ENCODE measurements around the gene VSNL1. TPM values are rescaled to one million over a fixed set of nuclear protein-coding genes. Genes with fewer than 3 reads are reported as not detected.

VSNL1 gene
- total and polyA plus RNA-seq, 10 of the 15 experiments (the other 5 are each of a cell fraction or from before 2014, with no cell fraction given), result 0.04 to 0.30 (median 0.12) TPM; not detected in 4

- Histone ChIP-seq H3K9me3 (replicated peaks; ENCODE audit: control insufficient read depth, insufficient read depth, low read length) (no peaks in the 10 kb centered on the region), H4K20me1 (ENCODE audit: control insufficient read depth, insufficient read depth) (no peaks in the 10 kb centered on the region), H3K9ac (ENCODE audit: control insufficient read depth, insufficient read depth, low read length) (no peak overlapping the region), H3K4me3 (no peak overlapping the region), H3K4me2 (ENCODE audit: control insufficient read depth, insufficient read depth) (no peak overlapping the region), H3K36me3 (ENCODE audit: control insufficient read depth in 2 of 2, insufficient read depth in 2 of 2, low read length in 1 of 2) (peaks cover 0 to 22% of the 10 kb centered on the region in 2 experiments), H3K27ac (ENCODE audit: control insufficient read depth, insufficient read depth) (no peak overlapping the region), H2AFZ (ENCODE audit: control insufficient read depth, low read depth, low read length) (no peak overlapping the region), H3K4me1 (ENCODE audit: control insufficient read depth, insufficient read depth, low read length) (no peaks in the 10 kb centered on the region), H3K79me2 (ENCODE audit: control insufficient read depth, insufficient read depth, low read length) (no peaks in the 10 kb centered on the region), H3K27me3 (replicated peaks in 1 of 2; ENCODE audit: control insufficient read depth in 2 of 2, insufficient read depth in 2 of 2, low read length in 1 of 2) (no peaks in the 10 kb centered on the region)
- in situ Hi-C loops (cut with MboI), result no loop called here
- ChIA-PET CTCF (interaction anchor here (0.6 to 2.7 kb wide), 4 partner anchors 9 to 755 kb away, joined by 3 to 18 read pairs (median 4); no protein-coding TSS in a partner anchor), POLR2A (no interaction called here), RAD21 (ENCODE audit: unreplicated experiment) (interaction anchor here (1.5 kb wide), 1 partner anchor 9 kb away, joined by 5 read pairs; no protein-coding TSS in a partner anchor), SMC1A (ENCODE audit: uncharacterized antibody, unreplicated experiment) (interaction anchor here (0.9 to 1.4 kb wide), 2 partner anchors 9 to 33 kb away, joined by 3 to 6 read pairs; no protein-coding TSS in a partner anchor)
- FAIRE-seq, result no peak
- BruUV-seq (replicated peaks), result no TSS peak
- WGBS (ENCODE audit: insufficient coverage, insufficient replicate concordance, low lambda C conversion rate, missing lambda C conversion rate), result 94% methylated on average over 3 of the region's 3 CpGs
- DNase-seq (ENCODE audit: low read depth, low spot score), result no peak
- intact Hi-C loops (cut with micrococcal nuclease; ENCODE audit: unreplicated experiment), result no loop called here
- no peak for TF ChIP-seq ZBTB33 (IDR thresholded peaks at IDR 0.05)
- TF ChIP-seq, protein P1, sequence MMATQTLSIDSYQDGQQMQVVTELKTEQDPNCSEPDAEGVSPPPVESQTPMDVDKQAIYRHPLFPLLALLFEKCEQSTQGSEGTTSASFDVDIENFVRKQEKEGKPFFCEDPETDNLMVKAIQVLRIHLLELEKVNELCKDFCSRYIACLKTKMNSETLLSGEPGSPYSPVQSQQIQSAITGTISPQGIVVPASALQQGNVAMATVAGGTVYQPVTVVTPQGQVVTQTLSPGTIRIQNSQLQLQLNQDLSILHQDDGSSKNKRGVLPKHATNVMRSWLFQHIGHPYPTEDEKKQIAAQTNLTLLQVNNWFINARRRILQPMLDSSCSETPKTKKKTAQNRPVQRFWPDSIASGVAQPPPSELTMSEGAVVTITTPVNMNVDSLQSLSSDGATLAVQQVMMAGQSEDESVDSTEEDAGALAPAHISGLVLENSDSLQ (IDR thresholded peaks at IDR 0.05), result no peak
- no peak for ATAC-seq
Observed at GRCh38 chr2:17680119-17680518, 139.6 kb downstream of the VSNL1 start.

All from GM12878 (cell line).